Nasal cavity respiratory epithelium epithelial cell of viscerocranial mucosa (primary cell): ENCODE measurements around the gene LIMS1. TPM values are rescaled to one million over a fixed set of nuclear protein-coding genes. Genes with fewer than 3 reads are reported as not detected.

Experiments
- total RNA-seq: library from RNA; depleted of rRNA; stranded (reverse); fragments of >200 nt; gene quantifications from 2 replicates; pipeline ENCODE4 v1.2.3, GENCODE V29; 2014

Gene LIMS1
- total RNA-seq, result 57.4 and 106 TPM in 2 replicates

DNA sequence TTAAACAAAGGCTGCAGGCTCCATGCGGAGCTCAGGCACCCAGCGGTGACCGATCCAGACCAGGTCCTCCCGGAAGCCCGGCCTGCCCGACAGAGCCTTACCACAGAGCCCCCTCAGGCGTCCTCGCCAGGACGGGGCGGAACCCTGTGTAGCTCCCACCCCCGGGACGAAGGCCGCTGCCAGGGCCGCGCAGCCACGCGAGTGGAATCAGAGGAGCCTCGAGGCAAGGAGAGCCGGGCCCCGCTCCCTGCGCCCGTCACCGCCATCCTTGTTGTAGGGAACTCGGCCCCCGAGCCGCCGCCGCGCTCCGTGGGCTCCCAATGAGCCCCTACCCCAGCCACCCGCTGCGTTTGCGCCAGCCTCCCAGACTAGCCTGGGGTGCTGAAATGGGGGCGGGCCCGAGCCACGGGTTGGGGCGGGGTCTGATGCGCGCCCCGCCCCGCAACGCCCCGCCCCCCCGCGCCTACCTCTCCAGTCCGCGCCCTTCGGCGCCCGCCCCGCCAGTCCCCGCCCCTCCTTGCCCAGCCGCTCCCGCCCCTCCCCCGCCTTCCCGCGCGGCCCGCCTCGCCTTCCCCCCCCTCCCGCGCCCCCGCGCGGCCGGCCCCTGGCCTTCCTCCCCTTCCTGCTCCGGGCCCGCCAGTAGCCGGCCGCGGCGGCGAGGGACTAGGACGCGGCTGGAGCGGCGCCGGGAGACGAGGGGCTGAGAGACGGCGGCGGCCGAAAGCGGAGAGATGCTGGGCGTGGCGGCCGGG, at the start of gene LIMS1:
LIMS1 (plus strand) TSS at position 639 of the 752 bp plus-strand sequence; CDS start at position 732, 93 bp downstream.

DNA sequence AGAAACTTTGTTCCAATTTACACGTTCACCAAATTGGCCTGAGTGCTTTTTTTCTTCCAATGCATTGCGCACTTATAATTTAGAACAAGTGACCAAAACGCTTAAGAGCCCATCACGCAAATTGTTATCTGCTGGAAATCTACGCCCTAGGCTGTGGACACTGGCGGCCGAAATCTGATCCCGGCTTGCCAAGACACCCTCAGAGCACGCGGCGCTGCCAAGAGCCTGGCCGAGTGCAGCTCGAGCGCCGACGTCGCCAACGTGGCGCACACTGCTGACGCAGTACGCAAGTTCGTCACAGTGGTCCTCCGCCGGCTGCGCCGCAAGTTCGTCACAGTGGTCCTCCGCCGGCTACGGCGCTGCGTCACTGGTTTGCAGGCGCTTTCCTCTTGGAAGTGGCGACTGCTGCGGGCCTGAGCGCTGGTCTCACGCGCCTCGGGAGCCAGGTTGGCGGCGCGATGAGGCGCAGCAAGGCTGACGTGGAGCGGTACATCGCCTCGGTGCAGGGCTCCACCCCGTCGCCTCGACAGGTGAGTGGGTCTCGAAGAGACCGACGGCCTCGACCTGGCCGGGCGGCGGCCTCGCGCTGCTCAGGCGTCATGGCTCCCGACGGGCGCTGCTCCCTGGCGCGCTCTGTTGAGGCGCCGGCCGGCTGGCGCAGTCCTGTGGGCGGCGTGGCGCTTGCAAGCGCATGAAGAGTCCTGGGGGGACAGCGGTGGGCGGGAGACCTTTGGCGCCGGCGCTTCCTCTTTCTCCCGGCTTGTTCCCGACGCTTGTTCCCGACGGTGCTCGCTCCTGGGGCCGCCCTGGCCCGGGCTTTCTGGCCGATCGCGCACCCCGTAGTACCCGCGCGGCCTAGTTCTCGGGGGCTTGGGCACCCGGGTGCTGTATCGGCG, 185.1 kb downstream of the LIMS1 start, which contains the start of gene RANBP2:
RANBP2 (plus strand) TSS at position 334 of the 896 bp plus-strand sequence; CDS start at position 459, 125 bp downstream.

Other genes with a start within 250 kb of the LIMS1 start
- 0.07 and 0.34 TPM in 2 replicates for gene SULT1C2, start 245.6 kb upstream of the LIMS1 start, total RNA-seq
- not detected in 2 replicates for gene SULT1C4, start 156.5 kb upstream of the LIMS1 start, total RNA-seq
- 13.0 and 26.0 TPM in 2 replicates for gene GCC2, start 85.3 kb upstream of the LIMS1 start, total RNA-seq
- gene RANBP2, start 185.0 kb downstream of the LIMS1 start, total RNA-seq, result 80.0 and 114 TPM in 2 replicates